GM18505 (cell line): ENCODE results near the gene NR2E1.

Source experiments
- ATAC-seq: cut with Tn5 transposase; IDR thresholded peaks from one replicate; pipeline ENCODE4 v1.9.1; 2021; ENCODE audit not compliant: unreplicated experiment
- POLR2A ChIP-seq: IDR thresholded peaks from 4 replicates; pipeline ENCODE4 v1.6.1; 2011; ENCODE audit warnings: borderline replicate concordance; ENCODE audit not compliant: insufficient read depth, insufficient read length; ENCODE audit errors: extremely low read depth

The NR2E1 gene

GRCh38 chr6:108165714-108166663 is at the start of gene NR2E1:
Gene NR2E1, plus strand, starts transcription at chr6:108166022. Its CDS starts 744 bp downstream, at chr6:108166766.
- TF ChIP-seq POLR2A, result no peak
- no peak for ATAC-seq

DNA sequence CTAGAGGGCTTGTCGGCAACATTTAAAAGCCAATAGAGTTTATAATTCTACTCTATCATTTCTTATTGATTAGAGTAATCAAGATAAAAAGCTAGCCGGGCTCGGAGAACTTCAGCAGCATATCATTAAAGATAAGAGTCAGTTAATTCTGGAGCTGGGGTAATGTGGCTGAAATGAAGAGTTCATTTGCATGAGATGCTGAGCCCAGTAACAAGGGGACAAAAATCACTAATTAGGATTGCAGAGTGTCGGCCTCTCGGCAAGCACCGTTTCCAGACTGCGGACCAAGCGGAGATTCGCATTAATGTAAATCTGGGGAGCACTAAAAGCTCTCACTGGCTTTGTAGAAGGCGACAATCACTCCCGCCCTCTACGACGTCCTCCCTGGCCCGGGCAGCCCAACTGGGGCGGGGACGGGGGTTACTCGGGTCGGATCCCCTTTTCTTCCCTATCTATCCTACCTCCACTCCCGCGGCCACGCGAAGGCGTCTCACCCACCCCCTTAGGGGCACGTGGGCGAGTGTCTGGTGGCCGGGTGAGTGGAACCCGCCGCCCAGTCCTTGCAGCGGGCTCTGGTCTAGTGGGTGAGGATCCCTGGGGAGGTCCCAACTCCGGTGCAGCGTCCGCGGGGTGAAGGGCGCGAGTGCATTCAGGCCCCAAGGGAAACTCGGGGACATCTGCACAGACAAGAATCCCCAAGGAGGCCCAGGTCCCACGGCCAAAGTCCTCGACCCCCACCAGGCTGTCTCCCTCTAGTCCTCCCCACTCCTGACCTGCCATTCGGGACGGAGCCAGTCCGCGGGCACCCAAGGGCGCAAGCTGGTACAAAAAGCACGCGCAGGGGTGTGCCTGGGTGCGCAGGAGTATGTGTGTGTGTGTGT is 49.0 kb upstream of the NR2E1 start:
- no peak for ATAC-seq
- no peak for TF ChIP-seq POLR2A

- no peak for ATAC-seq
- TF ChIP-seq POLR2A, result no peak
Observed at GRCh38 chr6:108117427-108118358, 48.1 kb upstream of the NR2E1 start.

- TF ChIP-seq POLR2A, result no peak
- ATAC-seq, result no peak
Observed at GRCh38 chr6:108118359-108118724, 47.5 kb upstream of the NR2E1 start.

DNA sequence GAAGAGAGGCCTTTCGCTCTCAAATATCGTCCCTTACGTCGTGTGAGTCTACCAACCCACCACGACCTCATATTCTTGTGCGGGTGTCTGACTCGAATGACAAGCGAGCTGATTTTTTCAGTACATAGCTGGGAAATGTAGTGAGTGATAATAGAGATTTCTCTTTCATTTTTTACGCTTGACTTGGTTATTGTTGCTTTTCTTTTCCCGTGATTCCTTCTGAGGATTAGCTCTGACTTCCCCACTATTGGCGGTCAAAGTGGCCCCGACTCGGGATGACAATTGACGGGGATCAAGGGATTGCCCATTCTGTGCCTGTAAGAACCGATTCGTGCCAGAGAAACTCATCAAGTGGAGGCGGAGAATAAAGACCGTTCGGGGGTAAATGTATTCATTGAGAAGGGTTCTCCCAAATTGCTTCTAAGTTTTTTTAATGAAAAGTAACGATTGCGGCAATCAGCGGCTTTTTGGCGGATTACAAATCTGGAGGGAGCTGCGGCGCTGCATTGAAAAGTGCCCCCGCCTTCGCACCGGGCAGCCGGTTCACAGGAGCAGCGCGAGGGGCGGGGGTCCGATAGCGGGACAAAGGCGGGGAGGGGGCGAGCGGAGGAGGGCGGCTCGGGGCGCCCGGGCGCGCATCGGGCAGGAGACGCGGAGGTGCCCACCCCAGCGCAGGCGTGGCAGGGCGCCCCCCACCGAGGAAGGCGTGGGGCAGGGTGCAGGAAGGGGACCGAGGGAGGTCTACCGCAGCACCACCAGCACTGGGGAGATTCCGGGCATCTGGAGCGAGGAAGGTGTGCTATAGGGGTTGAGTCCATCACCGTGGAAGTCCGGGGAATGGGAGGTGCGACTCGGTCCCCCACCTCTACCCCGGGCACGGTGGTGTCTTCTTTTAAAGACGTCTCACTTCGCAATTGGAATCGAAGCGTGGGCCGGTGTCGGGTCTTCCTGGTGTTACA is 46.7 kb upstream of the NR2E1 start:
- no peak for TF ChIP-seq POLR2A
- no peak for ATAC-seq

- ATAC-seq, result no peak
- no peak for TF ChIP-seq POLR2A
Observed at GRCh38 chr6:108119769-108120141, 46.1 kb upstream of the NR2E1 start.

DNA sequence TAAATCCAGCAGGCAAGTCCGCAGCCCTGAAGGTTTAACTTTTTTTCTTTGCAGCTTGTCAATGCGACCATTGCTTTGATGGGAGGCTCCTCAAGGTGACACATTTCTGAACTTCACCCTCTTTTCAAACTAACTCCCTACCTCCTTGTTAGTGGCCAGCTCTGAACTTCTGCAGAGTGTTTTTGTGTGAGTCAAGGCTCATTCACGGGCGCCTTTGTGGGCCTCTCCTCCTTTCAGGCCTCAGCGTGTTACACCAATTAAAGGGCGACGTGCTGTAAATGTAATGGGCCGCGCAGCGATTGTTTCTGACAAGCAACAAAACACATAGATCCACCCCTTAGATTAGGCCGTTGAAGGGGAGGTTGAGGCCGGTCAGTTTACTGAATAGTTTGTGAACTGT is 45.5 kb upstream of the NR2E1 start:
- TF ChIP-seq POLR2A, result no peak
- ATAC-seq, result no peak

GRCh38 chr6:108121612-108122011 is 44.2 kb upstream of the NR2E1 start:
- no peak for ATAC-seq
- no peak for TF ChIP-seq POLR2A

- no peak for ATAC-seq
Observed at GRCh38 chr6:108123481-108123929, 42.3 kb upstream of the NR2E1 start.

DNA sequence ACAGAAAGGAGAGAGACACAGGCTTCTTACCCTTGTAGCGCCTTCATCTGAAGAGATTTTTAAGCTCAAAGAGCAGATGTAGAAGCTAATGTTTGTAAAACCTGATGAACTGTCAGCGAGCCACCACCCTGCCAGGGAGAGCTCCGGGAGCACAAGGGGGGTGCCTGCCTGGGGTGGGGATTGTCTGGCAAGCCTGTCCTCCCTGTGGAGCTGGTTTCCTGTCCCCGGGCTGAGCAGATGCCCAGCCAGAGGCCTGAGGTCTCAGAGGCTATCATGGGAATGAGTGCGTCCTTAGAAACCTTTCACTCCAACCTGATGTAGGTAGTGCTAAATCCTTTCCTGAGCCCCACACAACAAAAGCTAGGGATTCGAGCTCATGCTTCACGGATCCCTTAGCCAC is 41.9 kb upstream of the NR2E1 start:
- TF ChIP-seq POLR2A, result no peak
- ATAC-seq, result no peak

More at GRCh38 chr6:108123481-108123929, 42.3 kb upstream of the NR2E1 start:
- no peak for TF ChIP-seq POLR2A

- no peak for ATAC-seq
Observed at GRCh38 chr6:108127056-108127455, 38.8 kb upstream of the NR2E1 start.

More at GRCh38 chr6:108127056-108127455, 38.8 kb upstream of the NR2E1 start:
- no peak for TF ChIP-seq POLR2A
